ENCODE results near the gene ADAMTSL5.

DNA sequence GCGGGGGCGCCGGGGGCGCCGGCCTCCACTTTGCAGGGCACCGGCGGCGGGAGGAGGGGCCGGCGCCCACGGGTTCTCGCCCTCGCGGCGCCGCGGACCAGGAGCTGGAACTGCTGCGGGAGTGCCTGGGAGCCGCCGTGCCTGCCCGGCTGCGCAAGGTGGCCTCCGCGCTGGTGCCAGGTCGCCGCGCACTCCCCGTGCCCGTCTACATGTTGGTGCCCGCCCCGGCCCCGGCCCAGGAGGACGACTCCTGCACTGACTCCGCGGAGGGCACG is 45.7 kb downstream of the ADAMTSL5 start:
- no peak for TF ChIP-seq EZH2 (IDR thresholded peaks at IDR 0.05; ENCODE audit: borderline replicate concordance, low read depth, low read length, poor library complexity, severe bottlenecking)
- TF ChIP-seq, protein P1, sequence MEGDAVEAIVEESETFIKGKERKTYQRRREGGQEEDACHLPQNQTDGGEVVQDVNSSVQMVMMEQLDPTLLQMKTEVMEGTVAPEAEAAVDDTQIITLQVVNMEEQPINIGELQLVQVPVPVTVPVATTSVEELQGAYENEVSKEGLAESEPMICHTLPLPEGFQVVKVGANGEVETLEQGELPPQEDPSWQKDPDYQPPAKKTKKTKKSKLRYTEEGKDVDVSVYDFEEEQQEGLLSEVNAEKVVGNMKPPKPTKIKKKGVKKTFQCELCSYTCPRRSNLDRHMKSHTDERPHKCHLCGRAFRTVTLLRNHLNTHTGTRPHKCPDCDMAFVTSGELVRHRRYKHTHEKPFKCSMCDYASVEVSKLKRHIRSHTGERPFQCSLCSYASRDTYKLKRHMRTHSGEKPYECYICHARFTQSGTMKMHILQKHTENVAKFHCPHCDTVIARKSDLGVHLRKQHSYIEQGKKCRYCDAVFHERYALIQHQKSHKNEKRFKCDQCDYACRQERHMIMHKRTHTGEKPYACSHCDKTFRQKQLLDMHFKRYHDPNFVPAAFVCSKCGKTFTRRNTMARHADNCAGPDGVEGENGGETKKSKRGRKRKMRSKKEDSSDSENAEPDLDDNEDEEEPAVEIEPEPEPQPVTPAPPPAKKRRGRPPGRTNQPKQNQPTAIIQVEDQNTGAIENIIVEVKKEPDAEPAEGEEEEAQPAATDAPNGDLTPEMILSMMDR (conservative IDR thresholded peaks at IDR 0.05; ENCODE audit: low read depth, low read length) = no peak

All from A673 (cell line).